H7 (cell line): ENCODE results near the gene AK8. TPM values are rescaled to one million over a fixed set of nuclear protein-coding genes. Genes with fewer than 3 reads are reported as not detected.
"Not testable (repeated sequence)": the region's sequence is repeated elsewhere in the genome, so short reads cannot be mapped to it uniquely, and the experiment has no call there.

Experiments
- DNase-seq: peaks from one replicate; pipeline ENCODE4 v3.0.0; 2012
- H3K27me3 ChIP-seq: 2 replicates; pipeline ENCODE4 v1.6.0; 2011; ENCODE audit warnings: mild to moderate bottlenecking, low read length; ENCODE audit not compliant: control insufficient read depth, insufficient read depth
- H3K36me3 ChIP-seq: replicated peaks from 2 replicates; pipeline ENCODE4 v1.5.1; 2011; ENCODE audit warnings: low read length; ENCODE audit not compliant: control insufficient read depth, insufficient read depth
- H3K4me3 ChIP-seq: 2 replicates; pipeline ENCODE4 v1.5.1; 2011; ENCODE audit warnings: low read depth, mild to moderate bottlenecking, control low read depth, low read length, moderate library complexity; ENCODE audit not compliant: insufficient read depth
- total RNA-seq: library from RNA; depleted of rRNA; stranded (reverse); fragments of >200 nt; shearing (Covaris generic); gene quantifications from 2 replicates; pipeline ENCODE4 v1.2.3, GENCODE V29; 2014

Gene AK8
- total RNA-seq, 1 experiment from 2014 or later: 0.24 TPM

DNA sequence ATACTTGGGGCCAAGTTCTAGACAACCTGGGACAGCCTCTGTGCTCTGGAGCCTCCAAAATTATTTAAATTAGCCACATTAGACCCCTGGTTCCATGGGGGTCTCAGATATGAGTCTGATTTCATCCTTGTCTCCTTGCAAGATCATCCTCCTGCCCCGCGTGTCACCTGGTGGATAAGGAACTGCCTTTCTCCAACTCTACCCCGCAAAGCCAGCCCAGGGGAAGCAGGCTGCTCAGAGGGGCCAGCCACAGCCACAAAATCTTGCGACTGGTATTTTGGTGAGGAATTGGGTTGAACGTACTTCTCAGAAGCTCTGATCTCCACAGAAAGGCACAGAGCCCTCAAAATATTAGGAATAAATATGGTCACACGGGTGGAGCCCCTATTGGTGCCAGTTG lies 101.2 kb downstream of the AK8 start:
- DNase-seq: no peak
- Histone ChIP-seq H3K36me3 (no peaks in the 10 kb centered on the region), H3K27me3 (no peaks in the 10 kb centered on the region), H3K4me3 (no peak overlapping the region)

- Histone ChIP-seq H3K36me3 (no peaks in the 10 kb centered on the region), H3K27me3 (no peaks in the 10 kb centered on the region), H3K4me3 (no peak overlapping the region)
- no peak for DNase-seq
Observed at GRCh38 chr9:132776268-132776667, 101.8 kb downstream of the AK8 start.

DNA sequence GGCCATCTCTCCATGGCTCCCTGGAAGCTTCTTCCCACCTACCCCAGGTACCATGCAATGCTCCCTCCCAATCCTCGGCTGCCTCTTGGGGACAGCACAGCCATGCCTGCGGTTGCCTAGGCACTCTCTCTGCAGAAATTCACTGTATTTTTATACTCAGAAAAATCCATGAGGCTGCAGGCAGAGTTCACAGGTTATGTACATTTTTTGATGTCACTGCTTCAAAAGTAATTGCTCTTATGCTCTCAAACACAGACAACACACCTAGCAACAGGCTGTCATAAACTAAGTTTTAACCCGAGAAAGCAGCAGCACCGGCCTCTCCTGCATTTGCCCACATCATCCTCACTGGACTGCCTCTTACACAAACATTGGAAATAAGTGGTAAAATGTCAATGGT lies 102.4 kb downstream of the AK8 start:
- Histone ChIP-seq H3K4me3 (no peak overlapping the region), H3K36me3 (no peaks in the 10 kb centered on the region), H3K27me3 (peaks cover 3% of the 10 kb centered on the region)
- no peak for DNase-seq

DNA sequence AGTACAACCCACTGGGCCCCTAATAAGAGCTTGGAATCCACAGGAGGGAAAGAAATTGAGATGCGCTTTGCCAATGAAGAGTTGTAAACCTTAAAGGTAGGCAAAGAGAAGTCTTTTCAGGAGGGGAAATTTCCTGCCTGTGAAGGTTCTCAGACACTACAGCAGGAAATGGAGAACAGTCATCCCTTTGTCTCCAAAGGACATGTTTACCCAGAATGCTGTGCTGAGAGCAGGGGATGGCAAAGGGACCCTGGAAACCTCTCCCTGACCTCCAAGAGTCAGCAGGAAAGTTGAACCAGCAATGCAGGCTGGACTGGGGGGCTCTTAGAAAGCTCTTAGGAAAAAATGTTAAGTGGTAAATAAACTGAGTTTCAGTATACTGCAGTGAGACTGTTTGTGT lies 103.2 kb downstream of the AK8 start:
- Histone ChIP-seq H3K27me3 (peaks cover 3% of the 10 kb centered on the region), H3K4me3 (no peak overlapping the region), H3K36me3 (no peaks in the 10 kb centered on the region)
- no peak for DNase-seq

- Histone ChIP-seq H3K27me3 (peaks cover 3% of the 10 kb centered on the region), H3K36me3 (no peaks in the 10 kb centered on the region), H3K4me3 (no peak overlapping the region)
- no peak for DNase-seq
Observed at GRCh38 chr9:132773764-132774339, 104.2 kb downstream of the AK8 start.

DNA sequence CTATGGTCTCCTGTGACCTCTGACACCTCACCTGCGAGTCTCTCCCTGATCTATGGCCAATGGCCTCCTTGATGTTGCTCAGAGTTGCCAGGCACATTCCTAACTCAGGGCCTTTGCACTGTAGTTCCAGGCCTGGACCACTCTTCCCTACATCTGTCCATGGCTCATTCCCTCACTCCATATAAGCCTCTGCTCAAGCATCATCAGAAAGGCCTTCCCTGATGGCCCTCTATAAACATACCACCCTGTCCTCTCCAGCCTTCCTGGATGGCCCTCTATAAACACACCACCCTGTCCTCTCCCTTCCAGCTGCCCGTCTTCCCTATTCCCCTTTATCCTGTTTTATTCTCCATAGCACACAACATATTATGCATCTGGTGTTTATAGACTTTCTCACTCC lies 105.0 kb downstream of the AK8 start:
- peaks cover 3% of the 10 kb centered on the region for H3K27me3 ChIP-seq
- H3K36me3 ChIP-seq: no peaks in the 10 kb centered on the region
- no peak overlapping the region for H3K4me3 ChIP-seq
- no peak for DNase-seq

GRCh38 chr9:132771752-132772151 lies 106.3 kb downstream of the AK8 start:
- not testable (repeated sequence) for H3K4me3 ChIP-seq, H3K27me3 ChIP-seq, DNase-seq, H3K36me3 ChIP-seq

DNA sequence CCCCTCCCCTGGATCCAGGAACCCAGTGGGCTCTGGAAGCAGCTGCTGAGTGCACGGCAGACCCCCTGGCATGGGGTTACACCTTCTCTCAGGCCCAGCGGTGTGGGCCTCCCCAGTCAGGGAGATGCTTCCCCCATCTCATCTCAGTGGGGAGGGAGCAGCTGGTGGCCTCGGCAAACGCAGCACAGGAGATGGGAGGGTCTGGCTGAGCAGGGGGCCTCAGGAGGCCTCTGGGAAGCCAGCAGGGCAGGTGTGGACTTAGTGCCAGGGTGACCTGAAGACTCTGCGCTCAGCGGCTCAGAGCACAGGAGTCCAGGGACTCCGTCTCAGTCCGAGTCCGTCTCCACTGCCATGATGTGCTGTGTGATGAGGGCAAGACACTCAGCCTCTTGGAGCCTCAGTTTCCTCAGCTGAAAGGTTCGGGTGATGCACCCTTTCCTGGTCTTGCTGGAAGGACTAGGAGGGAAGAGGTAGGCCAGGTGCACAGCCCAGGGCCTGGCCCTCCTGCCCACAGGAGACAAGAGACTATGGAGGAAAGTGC lies 107.2 kb downstream of the AK8 start:
- Histone ChIP-seq H3K36me3 (no peaks in the 10 kb centered on the region), H3K27me3 (peaks cover 3% of the 10 kb centered on the region), H3K4me3 (peak overlapping the region; percentile 71)
- no peak for DNase-seq

DNA sequence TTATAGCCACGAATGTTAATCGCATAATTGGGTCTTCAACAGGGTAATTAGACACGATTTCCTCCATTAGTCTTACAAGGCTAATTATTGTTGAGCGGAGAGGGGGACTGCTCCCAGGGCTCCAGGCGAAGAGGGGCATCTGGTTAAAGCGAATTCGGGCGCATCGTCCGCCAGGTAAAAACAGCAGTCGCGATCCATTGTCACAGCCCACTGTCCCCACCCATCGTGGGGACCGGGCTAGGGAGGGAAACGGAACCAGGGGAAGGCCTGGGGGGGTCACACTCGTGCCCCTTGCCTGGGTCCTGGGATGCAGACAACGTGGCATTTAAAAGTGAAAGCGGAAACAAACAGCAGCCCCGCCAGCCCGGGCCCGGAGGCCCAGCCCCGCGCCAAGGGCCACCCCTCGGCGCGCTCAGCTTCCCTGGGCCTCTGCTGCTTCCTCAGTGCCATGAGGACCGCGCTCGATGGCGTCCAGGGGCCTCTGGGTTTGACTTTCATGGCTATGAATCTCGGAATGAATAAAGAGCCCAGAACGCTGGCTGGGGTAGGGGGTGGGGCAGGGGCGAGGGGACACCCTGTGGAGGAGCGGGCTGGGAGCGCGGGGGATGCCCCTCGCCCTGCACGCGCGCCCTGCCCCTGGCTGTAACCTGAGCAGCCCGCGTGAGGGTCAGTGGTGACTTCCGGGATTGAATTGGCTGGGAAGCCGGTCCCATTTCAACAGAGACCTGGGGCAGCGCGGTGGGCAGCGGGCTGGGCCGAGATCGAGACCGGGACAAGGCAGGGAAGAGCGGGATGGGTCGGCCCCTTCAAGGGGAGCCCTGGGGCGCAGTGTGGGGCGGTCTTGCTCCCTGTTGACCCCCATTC lies 107.9 kb downstream of the AK8 start:
- H3K36me3 ChIP-seq: no peaks in the 10 kb centered on the region
- peaks cover 3% of the 10 kb centered on the region for H3K27me3 ChIP-seq
- peak overlapping the region; percentile 71 for H3K4me3 ChIP-seq
- DNase-seq: peak; percentile 94

DNA sequence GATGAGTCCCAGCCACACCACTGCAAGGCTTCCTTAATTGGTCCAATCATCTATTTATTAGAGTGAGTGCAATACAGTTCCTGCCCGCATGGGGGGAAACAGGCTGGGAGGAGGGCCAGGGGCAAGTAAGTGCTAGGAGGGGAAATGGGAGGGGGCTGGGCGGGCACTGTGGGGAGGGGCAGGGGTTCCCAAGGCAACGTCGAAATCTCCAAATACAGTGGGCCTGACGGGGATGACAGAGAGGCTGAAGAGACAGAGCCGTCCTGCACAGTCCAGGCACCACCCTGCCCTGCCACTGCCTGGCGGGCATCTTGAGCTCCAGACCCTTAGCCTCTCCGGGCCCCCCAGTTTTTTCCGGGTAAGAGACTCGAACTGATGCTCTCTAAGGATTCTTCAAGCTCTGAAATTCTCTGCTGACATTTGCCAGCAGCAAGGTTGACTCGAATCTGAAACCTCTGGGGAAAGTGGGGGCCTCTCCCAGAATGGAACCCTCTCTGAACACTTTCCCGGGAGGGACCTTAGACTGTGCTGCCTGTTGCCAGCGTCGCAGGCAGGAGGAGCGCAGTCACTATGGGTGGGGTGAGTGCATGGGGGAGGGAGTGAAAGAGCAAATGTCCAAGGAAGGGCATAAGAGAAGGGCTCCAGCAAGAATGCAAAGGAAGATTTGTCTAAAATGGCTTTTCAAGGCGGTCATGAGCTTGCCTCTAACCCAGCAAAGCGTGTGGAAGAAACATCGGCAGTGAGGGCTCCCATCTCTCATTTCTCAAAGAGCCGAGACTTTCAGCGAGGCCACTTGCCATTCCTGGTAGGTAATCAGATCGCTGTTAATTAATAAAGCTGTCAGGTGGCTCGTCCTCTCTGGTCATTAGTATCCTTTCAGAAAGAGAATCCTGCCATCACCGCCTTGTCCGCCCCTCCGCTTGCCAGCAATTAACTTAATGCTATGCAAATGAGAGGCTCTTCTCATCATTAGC lies 108.9 kb downstream of the AK8 start:
- peak; percentile 90 for DNase-seq
- H3K27me3 ChIP-seq: peaks cover 3% of the 10 kb centered on the region
- H3K4me3 ChIP-seq: peak overlapping the region; percentile 71
- no peaks in the 10 kb centered on the region for H3K36me3 ChIP-seq

- H3K36me3 ChIP-seq: no peaks in the 10 kb centered on the region
- no peak overlapping the region for H3K4me3 ChIP-seq
- no peak for DNase-seq
- H3K27me3 ChIP-seq: no peaks in the 10 kb centered on the region
Observed at GRCh38 chr9:132763574-132763973, 114.5 kb downstream of the AK8 start.

DNA sequence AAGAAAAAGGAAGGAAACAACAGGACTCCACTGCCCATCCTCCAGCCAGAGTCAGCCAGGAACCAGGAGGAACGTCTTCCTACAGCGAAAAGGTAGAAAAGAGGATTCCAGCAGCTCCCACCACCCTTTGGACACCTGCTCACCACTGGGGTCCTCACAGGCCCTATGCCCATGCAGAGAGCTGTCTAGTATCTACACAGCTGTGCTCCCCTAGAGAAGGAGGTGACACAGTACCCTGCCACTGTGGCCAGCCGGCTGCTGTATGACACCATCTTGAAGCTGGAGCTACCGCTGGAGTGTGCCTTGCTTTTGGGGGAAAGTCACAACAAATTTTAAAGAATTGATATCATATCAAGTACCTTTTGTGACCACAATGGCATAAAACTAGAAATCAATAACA lies 115.2 kb downstream of the AK8 start:
- Histone ChIP-seq H3K36me3 (no peaks in the 10 kb centered on the region), H3K27me3 (no peaks in the 10 kb centered on the region), H3K4me3 (no peak overlapping the region)
- peak; percentile 4 for DNase-seq

DNA sequence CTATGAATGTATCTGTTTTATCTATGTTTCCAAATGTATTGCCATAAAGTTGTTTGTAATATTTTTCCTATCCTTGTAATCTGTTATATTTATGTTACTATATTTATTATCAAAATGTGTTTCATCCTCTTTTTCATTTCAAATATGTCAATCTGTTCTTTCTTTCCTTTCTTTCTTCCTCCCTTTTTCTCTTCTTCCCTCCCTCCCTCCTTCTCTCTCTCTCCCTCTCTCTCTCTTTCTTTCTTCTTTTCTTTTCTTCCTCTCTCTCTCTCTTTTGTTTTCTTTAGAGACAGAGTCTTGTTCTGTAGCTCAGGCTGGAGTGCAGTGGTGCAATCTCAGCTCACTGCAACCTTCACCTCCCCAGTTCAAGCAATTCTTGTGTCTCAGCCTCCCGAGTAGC lies 116.5 kb downstream of the AK8 start:
- Histone ChIP-seq H3K27me3 (no peaks in the 10 kb centered on the region), H3K4me3 (no peak overlapping the region), H3K36me3 (no peaks in the 10 kb centered on the region)
- DNase-seq: no peak

GRCh38 chr9:132760057-132760456 lies 118.0 kb downstream of the AK8 start:
- no peak for DNase-seq
- Histone ChIP-seq H3K4me3 (no peak overlapping the region), H3K27me3 (no peaks in the 10 kb centered on the region), H3K36me3 (no peaks in the 10 kb centered on the region)
